HEK293T (cell line): ENCODE data around the gene SH3RF2.
"Not testable (repeated sequence)": the region's sequence is repeated elsewhere in the genome, so short reads cannot be mapped to it uniquely, and the experiment has no call there.

ENCODE experiments used
- CTCF ChIA-PET: fragments of 350-600 bp; formaldehyde crosslinking; extraction: SDS; loops from one replicate; lab custom pipeline; 2021; ENCODE audit warnings: antibody characterized with exemption, inconsistent platforms; lab: Yijun Ruan, JAX
- POLR2A ChIA-PET: fragments of 350-600 bp; formaldehyde crosslinking; extraction: SDS; loops from one replicate; lab custom pipeline; 2020; ENCODE audit warnings: antibody characterized with exemption, inconsistent platforms; lab: Yijun Ruan, JAX
- DNase-seq: peaks from one replicate; pipeline ENCODE4 v3.0.0; 2012; ENCODE audit warnings: mixed read lengths; ENCODE audit errors: extremely low spot score
- ARNT ChIP-seq: fragments of 450-650 bp; IDR thresholded peaks from 2 replicates; pipeline ENCODE4 v1.6.1; 2017; ENCODE audit warnings: mild to moderate bottlenecking
- BHLHE40 ChIP-seq: fragments of 450-650 bp; IDR thresholded peaks from 2 replicates; pipeline ENCODE4 v1.6.1; 2016; ENCODE audit warnings: mild to moderate bottlenecking, moderate library complexity, borderline replicate concordance
- CTBP1 ChIP-seq: fragments of 450-650 bp; IDR thresholded peaks from 2 replicates; pipeline ENCODE4 v1.6.1; 2016; ENCODE audit warnings: borderline replicate concordance
- ELF4 ChIP-seq: fragments of 450-650 bp; IDR thresholded peaks from 2 replicates; pipeline ENCODE4 v1.6.1; 2017; ENCODE audit warnings: antibody characterized with exemption
- FOXA1 ChIP-seq: fragments of 450-650 bp; IDR thresholded peaks from 2 replicates; pipeline ENCODE4 v1.6.1; 2016; ENCODE audit warnings: mild to moderate bottlenecking
- FOXK2 ChIP-seq: fragments of 450-650 bp; IDR thresholded peaks from 2 replicates; pipeline ENCODE4 v1.6.1; 2016; ENCODE audit warnings: mild to moderate bottlenecking
- FOXM1 ChIP-seq: fragments of 450-650 bp; IDR thresholded peaks from 2 replicates; pipeline ENCODE4 v1.6.1; 2017; ENCODE audit warnings: mild to moderate bottlenecking, borderline replicate concordance
- HDGF ChIP-seq: fragments of 450-650 bp; IDR thresholded peaks from 2 replicates; pipeline ENCODE4 v1.6.1; 2017; ENCODE audit warnings: antibody characterized with exemption, borderline replicate concordance
- L3MBTL2 ChIP-seq: fragments of 450-650 bp; conservative IDR thresholded peaks from 2 replicates; pipeline ENCODE4 v1.6.1; 2016; ENCODE audit warnings: mild to moderate bottlenecking
- LEF1 ChIP-seq: fragments of 450-650 bp; IDR thresholded peaks from 2 replicates; pipeline ENCODE4 v1.6.1; 2017; ENCODE audit warnings: mild to moderate bottlenecking, borderline replicate concordance
- NFRKB ChIP-seq: fragments of 450-650 bp; IDR thresholded peaks from 2 replicates; pipeline ENCODE4 v1.6.1; 2016; ENCODE audit warnings: mild to moderate bottlenecking, moderate library complexity
- SP1 ChIP-seq: fragments of 450-650 bp; IDR thresholded peaks from 2 replicates; pipeline ENCODE4 v1.6.1; 2017
- SUZ12 ChIP-seq: fragments of 450-650 bp; IDR thresholded peaks from 2 replicates; pipeline ENCODE4 v1.6.1; 2016; ENCODE audit warnings: mild to moderate bottlenecking
- TARDBP ChIP-seq: fragments of 450-650 bp; IDR thresholded peaks from 2 replicates; pipeline ENCODE4 v1.6.1; 2016
- ZNF384 ChIP-seq: fragments of 450-650 bp; IDR thresholded peaks from 2 replicates; pipeline ENCODE4 v1.6.1; 2016
- TF ChIP-seq, protein P1 (sequence below): fragments of 450-650 bp; IDR thresholded peaks from 2 replicates; pipeline ENCODE4 v1.6.1; 2016

Gene SH3RF2

DNA sequence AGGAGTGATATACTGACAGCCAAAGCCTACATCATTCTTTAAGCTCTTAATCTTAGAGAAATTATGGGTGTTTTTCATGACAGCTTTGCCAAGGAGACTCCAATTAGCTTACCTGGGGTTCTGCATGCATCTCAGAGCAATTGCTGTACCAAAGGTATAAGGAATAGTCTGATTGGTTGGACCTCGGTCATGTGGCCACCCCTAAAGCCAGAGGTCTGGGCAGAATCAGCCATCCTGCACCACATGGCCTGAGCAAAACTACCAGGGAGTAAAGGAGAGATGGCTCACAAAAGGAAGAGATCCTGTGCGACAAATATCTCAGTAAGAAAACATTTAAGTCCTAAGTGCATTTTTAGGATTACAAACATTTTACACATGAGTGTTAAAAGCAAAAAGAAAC, 25.6 kb downstream of the SH3RF2 start:
- CTCF ChIA-PET, result no interaction called here
- no peak for DNase-seq
- TF ChIP-seq L3MBTL2 (no peak), NFRKB (no peak), ARNT (no peak), TARDBP (no peak), SUZ12 (no peak), ELF4 (no peak), HDGF (no peak), FOXM1 (no peak), ZNF384 (no peak), LEF1 (no peak), FOXA1 (no peak), SP1 (no peak)
- POLR2A ChIA-PET, result no interaction called here

DNA sequence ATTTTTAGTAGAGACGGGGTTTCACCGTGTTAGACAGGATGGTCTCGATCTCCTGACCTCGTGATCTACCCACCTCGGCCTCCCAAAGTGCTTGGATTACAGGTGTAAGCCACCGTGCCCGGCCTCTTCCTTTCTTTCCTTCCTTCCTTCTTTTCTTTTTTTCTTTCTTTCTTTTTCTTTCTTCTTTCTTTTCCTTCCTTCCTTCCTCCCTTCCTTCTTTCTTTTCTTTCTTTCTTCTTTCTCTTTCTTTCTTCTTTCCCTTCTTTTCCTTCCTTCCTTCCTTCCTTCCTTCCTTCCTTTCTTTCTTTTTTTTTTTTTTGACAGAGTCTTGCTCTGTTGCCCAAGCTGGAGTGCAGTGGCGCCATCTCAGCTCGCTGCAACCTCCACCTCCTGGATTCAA, 27.6 kb downstream of the SH3RF2 start:
- CTCF ChIA-PET, DNase-seq, POLR2A ChIA-PET: not testable (repeated sequence)

DNA sequence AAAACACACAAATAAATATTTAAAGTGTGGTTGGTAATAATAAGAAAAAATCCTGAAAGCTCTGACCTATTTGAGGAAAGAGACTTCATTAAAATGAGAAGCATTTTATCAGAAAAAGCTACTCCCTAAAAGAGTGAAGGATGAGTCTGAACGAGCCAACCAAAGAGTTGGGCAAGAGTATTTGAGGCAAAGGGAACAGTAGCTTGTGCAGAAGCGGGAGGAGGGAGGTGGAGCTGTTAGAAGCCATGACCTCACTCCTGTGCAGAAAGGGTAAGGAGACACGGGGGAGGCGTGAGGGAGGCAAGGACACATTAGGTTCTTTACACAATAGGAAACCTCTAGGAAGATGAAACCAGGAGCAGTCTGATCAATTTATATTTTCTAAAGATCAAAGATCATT, 29.4 kb downstream of the SH3RF2 start:
- no peak for DNase-seq
- ChIA-PET CTCF (interaction anchor here (0.5 kb wide), 1 partner anchor 13 kb away, joined by 3 read pairs; no protein-coding TSS in a partner anchor), POLR2A (no interaction called here)
- no peak for TF ChIP-seq TARDBP
- no peak for TF ChIP-seq HDGF
- no peak for TF ChIP-seq BHLHE40
- no peak for TF ChIP-seq ARNT
- no peak for TF ChIP-seq FOXK2
- TF ChIP-seq CTBP1, result no peak
- TF ChIP-seq FOXA1, result no peak
- TF ChIP-seq, protein P1, sequence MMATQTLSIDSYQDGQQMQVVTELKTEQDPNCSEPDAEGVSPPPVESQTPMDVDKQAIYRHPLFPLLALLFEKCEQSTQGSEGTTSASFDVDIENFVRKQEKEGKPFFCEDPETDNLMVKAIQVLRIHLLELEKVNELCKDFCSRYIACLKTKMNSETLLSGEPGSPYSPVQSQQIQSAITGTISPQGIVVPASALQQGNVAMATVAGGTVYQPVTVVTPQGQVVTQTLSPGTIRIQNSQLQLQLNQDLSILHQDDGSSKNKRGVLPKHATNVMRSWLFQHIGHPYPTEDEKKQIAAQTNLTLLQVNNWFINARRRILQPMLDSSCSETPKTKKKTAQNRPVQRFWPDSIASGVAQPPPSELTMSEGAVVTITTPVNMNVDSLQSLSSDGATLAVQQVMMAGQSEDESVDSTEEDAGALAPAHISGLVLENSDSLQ, result no peak
- TF ChIP-seq ZNF384, result no peak
- TF ChIP-seq LEF1, result no peak
- TF ChIP-seq ELF4, result no peak
- no peak for TF ChIP-seq NFRKB
- TF ChIP-seq L3MBTL2, result no peak
- TF ChIP-seq SUZ12, result no peak
- TF ChIP-seq FOXM1, result no peak

DNA sequence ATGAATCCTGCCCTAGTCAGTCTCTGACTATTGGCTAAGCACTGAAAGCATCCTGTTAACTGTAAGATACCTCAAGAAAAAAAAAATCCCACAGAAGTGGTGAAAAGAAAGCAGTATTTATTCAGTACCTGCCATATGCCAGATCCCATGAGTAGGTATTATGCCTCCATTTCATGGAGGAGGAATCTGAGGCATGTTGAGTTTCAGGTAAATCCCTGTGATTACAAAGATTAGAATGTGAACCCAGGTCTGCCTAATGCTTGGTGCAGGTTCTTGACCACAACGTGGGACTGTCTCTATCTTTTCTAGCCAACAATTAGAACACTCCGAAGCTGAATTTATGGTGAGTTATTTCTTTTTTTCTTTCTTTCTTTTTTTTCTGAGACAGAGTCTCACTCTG, 30.9 kb downstream of the SH3RF2 start:
- CTCF ChIA-PET, result no interaction called here
- no peak for TF ChIP-seq CTBP1
- no peak for TF ChIP-seq ELF4
- no peak for TF ChIP-seq FOXM1
- no peak for TF ChIP-seq TARDBP
- TF ChIP-seq BHLHE40, result no peak
- no peak for TF ChIP-seq HDGF
- TF ChIP-seq LEF1, result no peak
- no peak for TF ChIP-seq SP1
- TF ChIP-seq NFRKB, result no peak
- TF ChIP-seq L3MBTL2, result no peak
- no peak for TF ChIP-seq ZNF384
- no peak for TF ChIP-seq FOXK2
- no peak for TF ChIP-seq ARNT
- no peak for TF ChIP-seq SUZ12
- TF ChIP-seq FOXA1, result no peak
- TF ChIP-seq, protein P1, result no peak
- POLR2A ChIA-PET, result no interaction called here
- no peak for DNase-seq

DNA sequence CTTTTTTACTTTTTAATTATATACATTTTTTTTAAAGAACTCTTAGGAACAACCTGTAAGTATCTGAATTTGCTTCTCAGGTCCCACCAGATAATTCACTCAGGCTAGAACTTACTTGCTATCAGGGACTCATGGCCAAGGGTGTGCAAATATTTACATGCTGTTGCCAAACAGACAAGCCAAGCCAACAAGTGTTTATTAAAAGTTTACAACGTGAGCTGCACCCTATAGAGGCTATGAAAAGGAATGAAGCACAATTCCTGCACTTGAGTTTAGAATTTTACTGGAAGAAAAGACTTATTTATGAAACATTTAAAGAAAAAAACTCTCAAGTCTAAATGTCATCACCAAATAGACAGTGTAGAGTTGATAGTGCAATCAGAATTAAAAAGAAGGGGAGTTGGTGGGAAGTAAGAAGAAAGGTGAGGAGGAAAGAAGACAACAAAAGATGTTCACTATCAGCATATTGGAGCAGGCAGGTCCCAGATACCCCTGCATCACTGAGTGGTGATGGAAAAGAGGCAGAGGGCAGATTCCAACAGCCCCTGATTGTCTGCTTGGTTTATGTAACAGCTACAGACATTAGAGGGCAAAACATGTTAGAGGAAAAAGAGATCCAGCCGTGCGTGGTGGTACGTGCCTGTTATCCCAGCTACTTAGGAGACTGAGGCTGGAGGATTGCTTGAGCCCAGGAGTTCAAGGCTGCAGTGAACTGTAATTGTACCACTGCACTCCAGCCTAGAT, 32.8 kb downstream of the SH3RF2 start:
- POLR2A ChIA-PET, result no interaction called here
- CTCF ChIA-PET, result interaction anchor here (0.9 kb wide), 1 partner anchor 30 kb away, joined by 3 read pairs; no protein-coding TSS in a partner anchor
- DNase-seq, result no peak
- TF ChIP-seq CTBP1 (no peak), FOXK2 (no peak), NFRKB (no peak), ARNT (no peak), BHLHE40 (no peak), SUZ12 (no peak), ZNF384 (no peak), FOXA1 (no peak), SP1 (no peak), TARDBP (no peak), LEF1 (no peak), L3MBTL2 (no peak), ELF4 (no peak), HDGF (no peak)
- TF ChIP-seq, protein P1, result no peak

DNA sequence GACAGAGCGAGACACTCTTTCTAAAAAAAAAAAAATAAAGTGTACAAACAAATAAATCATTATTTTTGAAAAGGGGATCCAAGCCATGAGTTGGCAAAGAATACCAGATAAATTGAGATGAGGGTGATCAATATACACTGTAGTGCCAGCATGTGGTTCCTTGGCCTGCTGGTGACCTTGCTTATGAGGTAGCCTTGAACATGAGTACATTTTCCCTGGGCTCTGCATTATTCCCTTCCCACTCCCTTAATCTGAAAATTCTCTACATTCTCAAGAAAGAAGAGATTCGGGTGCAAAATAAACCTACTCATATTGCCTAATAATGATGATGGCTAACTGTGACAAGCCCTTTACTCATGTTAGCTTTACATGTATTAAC, 33.3 kb downstream of the SH3RF2 start:
- DNase-seq, result no peak
- TF ChIP-seq HDGF (no peak), LEF1 (no peak), SUZ12 (no peak), ARNT (no peak), FOXM1 (no peak), SP1 (no peak), FOXA1 (no peak), CTBP1 (no peak), NFRKB (no peak)
- POLR2A ChIA-PET, result no interaction called here
- CTCF ChIA-PET, result interaction anchor here (0.9 kb wide), 1 partner anchor 31 kb away, joined by 3 read pairs; no protein-coding TSS in a partner anchor
